ENCODE measurements around the gene IGF2BP3.

GRCh38 chr7:23470330-23471105 lies at the start of gene IGF2BP3:
- TF ChIP-seq CTCF (IDR thresholded peaks at IDR 0.05) (no peak), POLR2A (IDR thresholded peaks at IDR 0.05) (no peak), POLR2AphosphoS5 (IDR thresholded peaks at IDR 0.05) (peak; percentile 12)

Measured in gastroesophageal sphincter (tissue), 3 donors.